Stimulated activated CD4-positive, alpha-beta T cell treated with anti-CD3 and anti-CD28 coated beads, TNF-alpha, amount 100 ng/mL, for 24 hours (primary cell): ENCODE measurements around the gene IKZF1.

Source experiments
- DNase-seq, 3 experiments: peaks; one replicate each; pipeline ENCODE4 v3.0.0-alpha.2; 2020; ENCODE audit warnings: low read depth in 3 of 3

The IKZF1 gene

DNA sequence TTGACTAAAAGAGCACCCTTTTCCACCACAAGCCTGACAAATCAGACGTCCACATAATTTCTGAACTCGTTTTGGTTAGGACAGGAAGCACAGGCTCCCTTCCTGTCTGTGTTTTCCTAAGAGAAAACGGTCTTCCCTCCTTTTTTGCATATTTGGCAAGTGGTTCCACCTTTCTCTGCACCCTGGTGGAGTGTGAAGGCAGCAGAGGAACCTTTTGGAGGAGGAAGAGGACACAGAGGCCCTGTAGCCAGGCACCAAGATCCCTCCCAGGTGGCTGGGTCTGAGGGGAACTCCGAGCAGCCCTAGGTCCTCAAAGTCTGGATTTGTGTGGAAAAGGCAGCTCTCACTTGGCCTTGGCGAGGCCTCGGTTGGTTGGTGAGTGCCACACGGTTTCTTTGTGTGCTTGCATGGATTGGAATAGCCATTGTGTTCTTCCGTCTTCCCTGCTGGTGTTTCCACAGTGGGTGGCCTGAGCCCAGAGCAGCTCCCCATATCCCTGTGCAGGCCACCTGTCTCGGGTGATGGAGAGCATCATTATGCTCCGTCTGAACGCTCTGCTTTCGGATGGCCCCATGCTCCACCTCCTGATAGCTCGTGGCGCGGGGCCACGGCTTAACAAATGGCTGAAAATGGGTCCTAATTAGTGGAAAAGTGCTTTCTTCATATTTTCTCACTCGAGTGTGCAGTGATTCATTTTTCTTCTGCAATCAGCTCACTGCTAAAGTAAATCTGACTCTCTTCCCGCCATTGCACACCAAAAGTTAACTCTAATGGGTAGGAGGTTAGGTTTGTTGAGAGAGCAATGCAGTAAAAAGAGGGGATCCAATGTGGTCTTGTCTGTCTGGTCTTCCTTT, 4.2 kb downstream of the IKZF1 start:
- no peak for DNase-seq

DNA sequence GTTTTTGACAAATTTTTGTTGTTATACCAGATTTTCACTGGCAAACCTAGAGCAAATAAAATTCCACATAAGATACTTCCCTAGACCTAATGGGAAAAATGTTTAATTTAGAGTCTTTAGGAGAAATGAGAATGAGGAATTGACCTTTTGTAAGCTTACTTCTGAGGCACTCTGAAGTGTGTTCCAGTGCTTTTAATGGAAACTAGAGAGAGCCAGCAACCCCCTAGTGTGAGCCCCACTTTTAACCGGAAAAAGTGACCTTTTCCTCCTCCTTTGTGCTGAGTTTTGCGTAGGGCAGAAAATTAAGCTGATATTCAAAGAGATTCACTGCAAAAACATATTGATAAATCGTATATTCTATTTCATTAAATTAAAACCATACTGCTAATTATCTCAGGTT, 5.2 kb downstream of the IKZF1 start:
- no peak for DNase-seq

DNA sequence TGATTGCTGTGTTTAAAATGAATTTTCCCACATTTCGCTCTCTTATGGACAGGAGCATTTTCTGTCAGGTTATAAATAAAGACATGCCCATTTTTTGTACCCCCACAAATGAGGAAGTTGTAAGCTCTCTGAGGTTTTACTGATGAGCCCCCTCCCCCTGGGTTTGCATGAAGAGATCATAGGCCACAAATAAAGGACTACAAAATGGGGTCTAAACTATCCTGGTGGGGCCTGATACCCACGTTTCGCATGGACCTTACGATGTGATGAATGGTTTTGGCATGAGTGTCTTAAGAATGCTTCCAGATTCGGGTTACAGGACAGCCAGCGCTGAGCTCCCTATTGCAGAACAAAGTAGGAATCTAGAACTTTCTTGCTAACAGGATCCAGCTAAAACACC, 5.8 kb downstream of the IKZF1 start:
- no peak for DNase-seq

DNA sequence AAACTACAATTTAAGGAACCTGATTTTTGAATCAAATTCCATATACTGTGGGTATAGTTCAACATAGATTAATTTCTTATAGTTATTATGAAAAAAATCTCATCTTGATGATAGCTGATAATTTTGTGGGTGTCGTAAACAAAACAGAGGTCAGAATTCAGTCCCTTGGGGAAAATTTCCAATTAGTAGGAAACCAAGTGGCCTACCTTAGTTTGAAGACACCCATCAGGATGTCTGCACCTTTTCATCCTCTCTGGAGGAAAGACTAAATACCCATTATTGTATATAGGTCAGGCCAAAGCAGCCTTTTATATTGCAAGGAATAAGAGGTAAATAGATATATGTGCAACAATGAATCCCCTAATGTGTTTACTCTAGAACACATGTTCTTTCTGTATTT, 6.4 kb downstream of the IKZF1 start:
- no peak for DNase-seq

DNA sequence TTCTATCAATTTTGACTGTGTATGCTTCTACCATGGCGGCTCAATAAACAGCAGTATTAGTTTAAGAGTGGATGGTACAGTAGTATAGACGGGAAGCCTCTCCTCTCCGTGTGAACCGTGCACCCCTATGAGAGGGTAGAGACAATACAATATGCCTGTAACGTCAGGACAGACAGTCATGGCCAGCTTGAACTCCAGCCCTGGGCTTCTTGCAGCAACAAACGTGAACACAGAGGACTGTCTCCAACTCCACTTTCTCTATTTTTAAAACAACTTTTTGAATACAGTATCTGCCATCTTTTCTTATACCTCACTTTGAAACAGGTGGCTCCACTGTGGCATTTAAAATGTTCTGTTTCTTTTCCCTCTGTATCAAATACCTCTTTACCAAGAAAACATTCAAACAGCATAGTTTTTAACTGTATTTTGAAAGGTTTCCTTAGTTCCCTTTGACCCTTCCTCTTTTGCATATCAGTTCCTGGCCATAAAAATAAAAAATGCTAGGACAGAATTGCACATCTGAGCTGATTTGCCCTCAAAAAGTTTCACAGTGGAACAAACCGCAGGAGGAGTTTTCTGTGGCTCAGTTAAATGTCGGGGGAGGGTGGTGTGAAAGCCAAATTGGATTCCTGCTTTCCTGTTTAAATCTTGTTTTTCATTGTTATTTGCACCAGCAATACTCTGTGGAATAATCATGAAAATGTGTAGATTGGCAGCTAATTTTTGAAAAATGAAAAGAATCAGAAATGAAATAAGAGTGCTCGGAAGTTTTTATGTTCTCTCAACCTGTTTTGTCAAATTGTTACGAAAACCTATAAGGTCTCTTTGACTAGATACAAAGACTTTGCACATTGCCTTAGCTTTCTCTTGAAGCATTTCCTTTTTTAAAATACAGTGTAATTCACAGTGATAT, 8.0 kb downstream of the IKZF1 start:
- DNase-seq = no peak

DNA sequence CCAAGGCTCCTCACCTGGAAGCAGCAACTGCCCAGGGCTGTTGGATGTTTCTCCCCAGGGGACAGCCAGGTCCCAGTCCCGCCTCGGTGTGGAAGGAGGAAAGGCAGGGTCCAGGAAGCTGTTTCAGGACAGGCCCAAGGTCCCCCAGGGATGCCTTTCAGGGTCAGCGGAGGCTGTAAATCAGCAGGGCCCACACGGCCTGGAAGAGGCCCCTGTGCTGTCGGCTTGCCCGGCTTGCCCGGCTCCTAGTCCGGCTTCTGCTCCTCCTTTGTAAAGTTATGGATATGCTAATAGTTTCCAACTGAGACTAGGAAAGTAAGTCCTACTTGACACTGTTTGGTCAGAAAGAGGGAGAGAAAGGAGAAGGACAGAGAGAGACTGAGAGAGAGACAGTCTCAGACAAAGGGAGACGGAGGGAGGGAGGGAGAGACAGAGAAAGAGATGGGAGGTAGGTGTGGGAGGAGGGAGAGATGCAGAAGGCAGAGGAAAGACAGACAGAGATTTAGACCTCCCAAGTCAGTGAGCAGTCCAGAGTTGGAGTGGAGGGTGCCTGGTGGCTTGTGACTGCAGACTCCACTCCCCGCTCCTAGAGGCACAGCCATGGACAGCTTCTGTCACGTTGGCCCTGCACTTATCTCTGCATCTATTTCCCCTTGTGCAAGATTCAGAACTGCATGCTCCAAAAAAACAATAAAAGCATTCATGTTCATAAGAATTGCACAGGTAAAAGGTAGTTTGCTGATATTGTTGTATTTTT, 10.5 kb downstream of the IKZF1 start:
- DNase-seq = no peak

DNA sequence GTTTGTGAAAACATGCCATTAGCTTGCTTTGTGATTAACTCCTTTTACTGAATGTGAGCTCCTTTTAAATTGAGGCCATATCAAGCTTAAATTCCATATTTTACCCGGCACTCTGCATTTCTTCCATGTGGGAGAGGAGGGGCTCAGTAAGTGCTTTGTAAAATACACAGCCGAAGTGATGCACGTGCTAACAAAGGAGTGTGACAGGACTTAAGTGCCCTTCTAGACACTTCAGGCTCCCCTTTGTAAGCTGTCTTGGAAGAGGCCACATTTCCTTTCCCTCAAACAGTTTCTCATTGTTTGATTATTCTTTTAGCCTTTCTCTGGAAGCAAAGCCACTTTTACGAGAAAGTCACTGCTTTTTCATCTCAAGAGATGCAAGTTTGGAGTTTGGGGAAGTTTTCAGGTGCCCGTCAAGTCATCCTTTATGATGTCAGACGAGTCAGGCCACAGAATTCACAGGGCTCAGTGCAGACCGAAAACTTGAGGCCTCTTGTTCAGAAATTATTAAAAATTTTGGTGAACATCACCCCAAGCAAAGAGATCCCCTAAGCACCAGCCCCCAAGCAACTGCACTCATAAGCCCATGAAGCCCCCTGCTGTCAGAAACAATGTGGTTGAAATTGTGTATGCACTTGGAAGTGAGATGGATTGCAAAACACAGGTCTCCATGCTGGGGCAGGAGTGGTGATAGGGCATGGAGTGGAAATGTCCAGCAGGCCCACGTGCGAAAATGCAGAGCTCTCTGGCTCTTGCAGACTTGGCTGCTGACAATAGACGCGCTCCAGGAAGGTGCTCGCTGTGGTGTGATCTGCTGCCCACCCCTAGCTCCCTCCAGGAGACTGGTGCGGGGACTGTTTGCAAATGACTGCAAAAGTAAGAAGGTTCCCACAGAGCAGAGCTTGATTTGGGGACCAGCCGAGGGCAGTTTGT, 11.5 kb downstream of the IKZF1 start:
- DNase-seq = no peak

DNA sequence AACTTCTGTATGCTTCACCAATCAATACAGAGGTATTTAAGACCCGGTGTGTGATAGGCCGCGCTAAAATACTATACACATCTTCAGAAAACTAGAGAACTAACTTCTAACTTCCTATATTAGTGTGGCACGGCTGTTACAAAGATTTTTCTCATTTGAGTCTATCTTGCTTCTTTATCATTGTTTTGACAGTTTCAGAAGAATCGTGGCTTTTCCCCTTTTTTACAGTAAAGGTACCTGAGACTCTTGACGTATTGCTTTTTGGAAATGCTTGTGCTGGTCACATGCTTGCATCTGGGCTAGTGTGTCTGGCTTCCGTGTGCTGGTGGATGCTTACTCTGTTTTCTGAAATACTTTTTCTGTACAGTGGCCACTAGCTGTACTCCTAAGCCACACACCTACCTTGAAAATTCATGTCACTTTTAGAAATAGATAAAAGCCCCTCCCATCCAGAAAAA, 12.7 kb downstream of the IKZF1 start:
- DNase-seq = no peak

DNA sequence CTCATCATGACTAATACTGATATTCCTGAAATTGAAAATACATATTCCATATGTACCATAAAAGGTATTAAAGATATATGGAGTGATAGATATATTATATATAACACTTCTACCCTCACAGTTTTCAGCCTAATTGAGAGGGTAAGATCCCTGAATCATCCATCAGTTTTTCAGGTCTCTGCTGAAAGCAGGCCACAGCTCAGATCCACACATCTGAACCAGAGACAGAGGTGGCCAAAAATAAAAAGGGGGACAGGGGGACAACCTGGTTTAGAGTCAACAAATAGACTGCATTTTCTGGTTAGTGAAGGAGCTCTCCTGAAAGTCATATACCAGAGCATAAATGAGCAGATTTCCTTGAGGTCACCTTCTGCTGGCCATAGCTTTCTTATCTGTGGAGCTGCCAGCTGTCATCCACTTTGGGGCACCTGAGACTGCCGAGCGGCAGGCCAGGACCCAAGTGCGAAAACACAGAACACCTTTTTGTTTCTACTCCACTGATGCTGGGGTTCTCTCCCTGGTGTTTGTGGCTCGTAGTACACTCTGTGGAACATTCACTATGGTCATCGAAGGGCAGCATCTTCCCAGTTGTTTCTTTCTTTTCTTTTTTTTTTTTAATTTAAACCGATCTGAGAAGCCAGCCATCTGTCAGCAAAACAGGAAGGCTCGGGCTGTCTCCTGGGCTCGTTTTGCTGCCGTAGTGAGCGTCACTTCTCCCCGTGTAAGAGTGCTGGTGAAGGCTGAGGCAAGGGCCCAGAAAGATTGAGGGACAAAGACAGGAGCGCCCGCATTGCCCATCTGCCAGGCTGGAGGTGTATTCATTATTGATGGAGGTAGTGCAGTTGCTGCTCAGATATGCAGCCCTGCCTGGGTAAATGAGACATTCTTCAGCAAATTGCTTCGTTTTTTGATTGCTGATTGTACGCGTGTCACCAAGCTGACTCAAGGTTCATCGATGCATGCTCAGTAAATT, 13.5 kb downstream of the IKZF1 start:
- no peak for DNase-seq

DNA sequence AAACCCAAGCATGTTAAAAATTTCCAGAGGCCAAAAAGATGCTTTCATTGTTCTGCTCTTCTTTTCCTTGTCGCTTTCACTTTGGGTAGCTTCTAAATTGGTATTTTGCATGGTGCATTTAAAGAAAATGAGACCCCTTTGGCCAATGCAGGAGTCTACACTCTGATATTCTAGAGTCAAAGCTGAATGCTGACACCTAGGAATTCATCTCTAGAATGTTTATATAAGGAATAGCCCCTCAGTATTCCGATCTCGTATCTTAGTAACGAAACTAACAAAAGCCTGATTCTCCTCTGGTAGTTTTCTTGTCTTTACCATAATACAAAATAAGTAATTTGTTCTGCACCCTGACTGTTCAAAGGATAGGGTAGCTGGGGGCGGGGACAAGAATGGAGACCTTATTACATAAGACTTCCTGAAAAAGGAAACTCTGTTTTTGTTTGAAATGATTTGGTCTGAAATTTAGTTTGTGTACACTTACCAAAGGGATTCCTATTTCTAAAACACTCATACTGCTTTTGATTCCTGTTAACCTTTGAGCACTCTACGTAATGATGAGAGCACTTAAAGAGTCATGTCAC, 17.1 kb downstream of the IKZF1 start:
- no peak for DNase-seq

DNA sequence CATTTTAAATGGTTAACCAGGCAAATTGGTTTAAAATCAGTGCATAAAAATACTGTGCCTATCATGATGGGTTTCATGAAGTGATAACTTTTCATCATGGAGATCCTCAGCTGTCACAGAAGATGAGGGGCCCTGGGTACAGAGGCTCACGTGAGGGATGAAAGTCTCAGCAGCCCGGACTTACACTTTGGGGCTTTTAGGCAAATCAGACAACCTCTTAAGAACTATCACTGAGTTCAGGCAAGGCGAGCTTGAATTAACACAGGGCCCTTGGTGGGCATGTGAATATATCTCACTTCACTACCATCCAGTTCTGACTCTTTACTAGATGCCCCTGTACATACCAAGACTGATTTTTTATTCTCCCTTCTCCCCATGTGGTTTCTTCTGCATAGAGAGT, 19.6 kb downstream of the IKZF1 start:
- no peak for DNase-seq

DNA sequence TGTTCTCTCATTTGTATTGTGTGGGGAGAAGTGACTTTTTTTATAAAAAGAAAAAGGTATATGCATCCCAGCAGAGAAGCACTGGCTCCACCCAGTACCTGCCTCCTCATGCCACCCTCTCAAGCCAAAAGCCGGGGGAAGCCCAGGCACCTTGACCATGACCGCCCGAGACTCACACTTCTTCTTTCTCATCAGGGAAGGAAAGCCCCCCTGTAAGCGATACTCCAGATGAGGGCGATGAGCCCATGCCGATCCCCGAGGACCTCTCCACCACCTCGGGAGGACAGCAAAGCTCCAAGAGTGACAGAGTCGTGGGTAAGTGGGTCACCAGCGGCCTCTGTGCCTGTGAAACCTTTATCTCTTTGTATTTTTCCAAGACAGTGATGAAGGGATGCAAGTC, 22.9 kb downstream of the IKZF1 start:
- DNase-seq = no peak

DNA sequence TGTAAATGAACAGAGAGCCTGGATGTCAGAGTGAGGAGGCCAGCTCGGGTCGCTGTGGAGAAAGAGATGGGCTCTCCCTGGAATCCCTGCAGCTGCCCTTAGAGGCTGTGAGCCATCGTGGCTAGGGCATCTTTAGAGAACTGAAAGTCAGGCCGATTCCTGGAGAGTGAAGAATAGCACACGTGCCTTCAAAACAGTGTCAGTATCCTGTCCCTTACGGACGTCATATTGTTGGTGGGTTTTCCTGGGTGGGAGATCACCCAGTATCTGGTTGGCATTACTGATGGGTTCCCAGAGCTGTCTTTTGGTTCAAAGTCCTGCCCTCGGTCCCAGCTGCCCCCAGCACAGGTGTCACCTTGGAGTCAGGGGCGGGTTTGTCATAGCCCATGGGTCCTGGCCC, 25.3 kb downstream of the IKZF1 start:
- no peak for DNase-seq

DNA sequence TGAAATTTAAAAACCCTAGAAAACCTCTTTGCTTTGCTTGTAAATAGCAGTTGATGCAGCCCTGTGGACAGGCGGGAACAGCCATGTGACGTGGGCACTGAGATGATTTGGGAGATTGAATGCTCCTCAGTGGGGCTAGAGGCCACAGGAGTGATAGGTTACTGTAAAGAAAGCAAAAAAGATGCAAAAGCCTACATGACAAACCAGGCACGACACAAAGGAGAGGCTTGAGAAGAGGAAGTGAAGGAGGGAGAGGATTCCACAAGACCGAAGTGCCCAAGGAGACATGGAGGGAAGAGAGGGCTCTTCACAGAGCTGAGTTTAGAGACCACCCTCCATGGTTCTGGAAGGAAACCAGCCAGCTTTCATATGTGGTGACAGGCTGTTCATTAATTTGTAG, 25.7 kb downstream of the IKZF1 start:
- DNase-seq = no peak

DNA sequence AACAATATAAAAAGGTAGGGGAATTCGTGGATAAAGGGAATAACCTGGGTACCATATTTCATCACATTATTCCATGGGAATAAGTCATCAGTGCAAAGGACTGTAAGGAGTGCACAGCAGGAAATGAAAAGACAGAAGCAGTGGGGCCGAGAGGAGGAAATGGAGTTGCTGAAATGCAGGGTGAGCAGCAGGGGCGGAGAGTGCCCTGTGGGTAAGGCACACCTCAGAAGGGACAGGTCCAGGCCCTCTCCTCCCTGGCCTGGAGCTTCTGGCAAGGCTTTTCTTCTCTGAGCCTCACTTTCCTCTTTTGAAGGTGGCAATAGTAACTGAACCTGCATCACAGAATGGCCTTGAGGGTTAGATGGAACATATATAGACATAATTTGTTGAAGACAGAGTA, 26.2 kb downstream of the IKZF1 start:
- no peak for DNase-seq

DNA sequence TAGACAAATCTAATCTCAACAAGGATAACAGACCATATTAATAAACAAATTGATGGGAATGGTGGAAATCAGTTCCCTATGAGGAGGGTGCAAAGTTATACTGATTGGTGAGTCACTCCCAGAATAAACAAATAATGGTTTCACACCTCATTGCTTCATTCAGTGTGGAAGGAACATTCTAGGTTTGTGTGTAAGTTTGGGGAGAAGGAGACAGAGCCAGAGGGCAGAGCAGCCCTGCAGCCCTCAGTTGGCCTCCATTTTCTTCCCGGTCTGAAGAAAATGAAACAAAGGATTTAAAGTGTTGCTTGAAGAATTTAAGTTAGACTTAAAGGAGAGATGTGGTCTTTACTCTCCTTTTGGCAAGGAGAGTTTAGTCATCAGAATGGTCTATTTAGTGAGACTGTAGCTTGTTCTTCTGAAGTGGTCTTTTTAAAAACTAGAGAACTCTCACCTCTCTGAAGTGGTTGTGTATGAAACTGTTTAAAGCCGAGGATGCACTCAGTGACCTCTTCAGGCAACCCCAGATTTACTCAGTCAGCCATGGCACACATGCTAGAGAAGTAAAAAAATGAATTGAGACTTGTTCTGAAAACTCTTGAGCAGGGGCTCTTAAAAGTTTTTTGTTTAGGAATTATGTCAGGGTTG, 27.2 kb downstream of the IKZF1 start:
- no peak for DNase-seq

DNA sequence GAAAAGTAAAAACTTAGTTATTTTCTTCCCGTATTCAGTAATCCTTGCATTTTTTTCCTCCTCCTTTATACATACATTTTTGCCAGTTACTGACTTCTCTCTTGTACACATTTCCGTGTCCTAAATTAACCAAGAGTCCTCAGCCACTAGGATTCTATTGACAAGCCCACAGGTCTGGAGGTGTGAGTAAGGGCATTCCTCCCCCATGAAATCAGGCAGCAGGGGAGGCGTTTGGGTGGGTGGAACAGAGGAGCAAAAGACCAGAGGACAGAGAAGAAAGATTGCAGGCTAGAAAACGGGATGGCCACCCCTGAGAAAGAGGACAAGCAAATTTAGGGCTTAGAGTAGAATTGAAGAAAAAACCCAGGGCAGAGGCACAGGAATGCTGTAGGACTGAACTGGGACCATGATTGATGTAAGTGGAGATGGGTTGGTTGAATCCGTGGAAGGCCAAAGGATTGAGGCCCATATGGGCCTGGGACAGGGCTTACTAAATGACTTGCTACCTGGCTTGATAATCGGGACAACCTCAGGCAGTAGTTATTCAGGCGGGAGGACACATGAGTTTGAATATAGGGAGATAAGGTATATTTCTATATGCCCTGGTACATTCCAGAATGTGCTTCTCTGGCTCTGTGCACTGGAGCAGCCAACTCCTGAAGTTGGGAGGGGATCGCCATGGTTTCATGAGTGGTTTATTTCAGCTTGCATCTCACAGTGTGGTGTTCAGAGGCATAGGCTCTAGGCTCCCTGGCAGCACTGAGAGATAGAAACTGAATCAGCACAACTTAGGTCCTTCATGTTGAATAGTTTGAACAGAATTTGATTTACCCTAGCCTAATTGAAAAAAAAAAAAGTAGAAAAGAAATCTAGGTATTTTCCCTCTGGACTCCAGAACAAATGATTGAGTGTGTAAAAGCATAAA, 28.0 kb downstream of the IKZF1 start:
- DNase-seq = no peak

DNA sequence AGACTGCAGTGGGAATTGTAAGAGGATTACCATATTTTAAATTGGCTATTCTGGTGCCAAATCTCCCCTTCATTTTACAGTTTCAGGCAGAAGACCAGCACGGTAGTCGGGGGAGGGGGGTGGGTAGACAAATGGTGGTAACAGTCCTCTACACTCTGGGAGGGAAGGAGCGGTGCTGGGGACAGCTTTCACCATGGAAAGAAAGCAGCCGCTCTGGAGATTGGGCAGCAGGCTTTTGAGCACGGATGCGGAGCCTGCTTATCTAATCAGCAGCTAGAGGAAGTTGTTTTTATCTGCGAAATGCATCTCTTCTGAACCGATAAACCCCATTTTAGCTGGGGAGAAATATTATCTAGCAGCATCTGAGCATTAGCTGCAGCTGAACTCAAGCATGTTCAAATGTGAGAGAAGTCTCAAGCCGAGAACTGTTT, 28.7 kb downstream of the IKZF1 start:
- DNase-seq = no peak
